NCI-H2227 (cell line): ENCODE measurements around the gene ERN1.
A peak's percentile ranks its signal among the peaks of the same experiment; 100 is the strongest.
"Not testable (repeated sequence)": the region's sequence is repeated elsewhere in the genome, so short reads cannot be mapped to it uniquely, and the experiment has no call there.

Source experiments
- DNase-seq: peaks from one replicate; lab custom pipeline; 2025; ENCODE audit not compliant: unreplicated experiment; lab: John Stamatoyannopoulos, UW

Gene ERN1

DNA sequence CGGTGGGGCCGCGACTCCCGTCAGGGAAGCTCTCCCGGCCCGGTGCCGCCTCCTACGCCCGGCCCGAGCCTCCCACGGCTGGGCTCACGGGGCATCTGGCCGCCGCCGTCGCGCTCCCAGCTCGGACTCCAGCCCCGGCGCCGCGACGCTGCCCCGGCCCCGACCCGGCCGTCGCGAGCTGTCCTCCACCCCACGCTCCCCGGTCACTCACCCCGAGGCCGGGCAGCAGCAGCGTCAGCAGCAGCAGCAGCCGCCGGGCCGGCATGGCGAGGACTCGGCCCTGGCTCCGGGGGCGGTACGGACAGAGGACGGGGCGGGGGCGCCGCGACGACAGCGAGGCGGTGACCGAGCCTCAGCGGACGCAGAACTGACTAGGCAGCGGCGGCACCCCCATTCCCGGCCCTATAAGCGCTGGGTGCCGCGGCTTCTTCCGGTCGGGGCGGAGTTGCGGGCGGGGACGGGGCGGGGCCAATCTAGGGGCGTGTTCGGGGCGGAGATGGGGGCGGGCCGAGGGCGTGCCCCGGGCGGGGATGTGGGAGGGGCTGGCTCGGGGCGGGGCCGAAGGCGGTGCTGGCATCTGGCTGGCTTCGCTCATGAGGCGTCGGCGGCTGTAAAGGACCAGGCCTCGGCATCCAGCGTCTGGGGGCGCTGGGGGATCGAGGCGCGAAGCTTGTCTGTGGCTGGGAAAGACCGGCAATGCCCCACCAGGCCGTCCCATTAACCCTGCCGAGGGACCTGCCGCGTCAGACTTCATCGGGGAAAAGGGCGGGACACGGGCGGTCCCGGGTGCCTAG is at the start of gene ERN1:
Gene ERN1, minus strand, starts transcription at position 380 of the 794 bp plus-strand sequence. Its CDS starts 115 bp downstream, at position 265.
- peak; percentile 92 for DNase-seq

DNA sequence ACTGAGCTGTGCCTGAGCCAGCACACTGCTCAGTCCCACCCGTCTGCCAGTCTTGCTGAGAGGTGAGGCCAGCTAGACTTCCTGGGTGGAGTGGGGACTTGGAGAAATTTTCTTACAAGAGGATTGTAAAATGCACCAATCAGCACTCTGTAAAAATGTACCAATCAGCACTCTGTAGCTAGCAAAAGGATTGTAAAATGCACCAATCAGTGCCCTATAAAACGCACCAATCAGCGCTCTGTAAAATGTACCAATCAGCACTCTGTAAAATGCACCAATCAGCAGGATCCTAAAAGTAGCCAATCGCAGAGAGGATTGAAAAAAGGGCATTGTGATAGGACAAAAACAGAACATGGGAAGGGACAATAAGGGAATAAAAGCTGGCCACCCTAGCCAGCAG is 49.1 kb upstream of the ERN1 start:
- not testable (repeated sequence) for DNase-seq

DNA sequence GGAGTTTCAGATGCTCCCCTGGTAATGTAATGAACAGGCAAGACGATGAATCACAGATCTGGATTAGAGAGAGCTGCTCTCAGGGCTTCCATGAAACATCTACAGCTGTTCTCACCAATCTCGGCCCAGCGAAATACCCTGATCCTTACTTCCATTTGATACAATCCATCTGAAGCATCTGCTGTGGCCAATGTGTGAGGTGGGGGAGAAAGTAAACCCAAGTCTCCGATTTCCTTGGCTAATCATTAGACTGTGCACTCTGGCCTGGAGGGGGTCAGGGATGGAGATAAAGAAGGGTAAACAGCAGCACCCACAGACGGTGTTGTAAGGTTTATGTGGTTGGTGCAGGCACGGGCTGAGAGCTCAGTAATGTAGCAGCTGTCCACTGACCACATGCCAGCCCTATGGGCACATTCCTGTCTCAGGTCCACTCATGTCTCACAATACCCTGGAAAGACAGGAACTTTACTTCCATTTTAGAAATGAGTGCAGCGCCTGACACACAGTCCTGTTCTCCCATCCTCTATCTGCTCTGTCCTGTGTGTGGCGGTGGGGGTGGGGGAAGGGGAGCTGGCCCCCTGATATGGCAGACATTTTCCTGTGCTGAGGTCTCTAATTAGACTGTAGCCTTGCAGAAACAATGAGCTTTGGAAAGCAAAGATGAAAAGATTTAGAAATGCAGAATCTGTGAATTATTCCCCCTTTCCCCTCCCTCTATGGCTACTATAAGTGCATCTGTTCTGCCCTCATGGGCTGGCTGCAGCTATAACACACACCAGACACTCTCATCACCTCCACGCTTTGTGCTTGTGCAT is 48.3 kb upstream of the ERN1 start:
- DNase-seq = no peak

DNA sequence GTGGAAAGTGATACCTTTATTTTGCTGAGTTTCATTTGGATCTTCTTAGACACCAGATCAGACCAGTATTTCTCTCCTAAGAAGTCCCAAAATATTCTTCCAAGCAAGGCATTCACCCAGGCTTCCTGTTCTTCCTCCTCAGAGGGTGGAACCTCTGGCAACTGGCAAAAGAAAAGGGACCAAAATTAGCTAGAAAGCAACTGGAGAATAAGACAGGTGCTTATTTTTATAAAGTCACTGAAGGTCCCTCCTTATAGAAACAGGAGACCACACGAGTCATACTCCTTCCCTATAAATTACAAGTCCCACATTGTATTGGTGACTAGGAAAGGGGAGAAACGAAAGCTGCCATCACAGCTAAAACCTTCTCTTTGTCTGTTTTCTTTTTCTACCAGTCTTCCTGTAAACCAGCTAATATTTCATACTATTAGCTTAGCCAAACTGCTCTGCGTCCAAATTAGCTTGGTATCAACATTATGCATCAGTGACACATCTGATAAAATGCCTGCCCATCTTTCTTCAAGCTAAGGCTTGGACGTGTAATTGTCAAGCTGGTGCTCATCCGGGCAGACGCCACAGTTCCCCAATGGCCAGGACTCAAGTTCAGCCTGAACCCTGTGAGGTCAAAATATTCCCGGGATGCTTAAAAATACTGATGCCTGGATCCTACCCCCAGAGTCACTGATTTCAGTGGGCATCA is 47.5 kb upstream of the ERN1 start:
- DNase-seq = no peak

DNA sequence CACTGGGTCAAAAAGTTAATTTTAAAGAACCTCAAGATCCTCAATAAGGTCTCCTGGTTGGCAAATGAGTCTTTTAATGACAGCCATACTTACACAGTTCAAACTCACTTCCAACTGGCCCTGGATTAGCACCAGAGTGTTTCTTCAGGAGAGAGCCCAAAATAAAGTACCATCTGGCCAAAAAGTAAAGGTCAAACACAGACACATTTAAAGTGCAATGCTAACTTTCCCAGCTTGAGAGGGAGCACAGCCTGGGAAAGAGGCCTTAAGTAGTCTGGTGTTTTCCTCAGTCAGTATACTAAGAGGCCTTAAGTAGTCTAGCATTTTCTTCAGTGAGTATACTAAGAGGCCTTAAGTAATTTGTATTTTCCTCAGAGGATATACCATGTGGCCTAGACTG is 46.6 kb upstream of the ERN1 start:
- no peak for DNase-seq

DNA sequence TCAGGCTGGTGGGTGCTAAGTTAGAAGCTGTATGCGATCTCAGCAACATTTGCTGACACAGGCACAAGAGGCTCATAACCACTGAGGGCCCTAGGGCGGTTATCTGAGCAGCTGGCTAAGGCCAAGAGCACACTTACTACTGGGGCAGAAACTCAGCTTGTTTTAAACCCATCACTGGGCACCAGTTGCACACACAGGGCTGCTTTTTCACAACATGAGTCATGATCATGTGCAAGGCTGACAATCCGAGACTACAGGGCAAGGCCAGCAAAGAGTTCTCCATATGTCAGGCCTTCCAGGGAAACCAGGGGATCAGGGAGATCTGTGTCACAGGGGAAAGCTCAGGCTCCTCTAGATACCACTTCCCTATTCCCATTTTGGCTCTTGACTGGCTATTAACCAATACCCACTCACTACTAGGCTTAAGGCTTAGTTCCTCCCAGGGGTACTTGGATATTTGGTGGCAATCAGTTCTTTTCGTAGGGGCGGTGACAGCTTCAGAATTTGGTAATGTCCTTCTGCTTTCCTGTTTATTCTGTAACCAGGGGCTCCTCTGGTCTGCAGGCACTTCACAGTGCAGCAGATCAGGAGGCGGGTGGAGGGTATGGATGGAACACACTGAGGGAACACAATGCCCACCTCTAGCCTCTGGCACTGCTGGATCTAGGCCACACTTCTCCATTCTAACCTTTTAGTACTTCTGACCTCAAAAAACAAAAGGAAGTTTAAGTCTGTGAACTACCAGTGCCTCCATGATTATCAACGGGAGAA is 44.9 kb upstream of the ERN1 start:
- no peak for DNase-seq

DNA sequence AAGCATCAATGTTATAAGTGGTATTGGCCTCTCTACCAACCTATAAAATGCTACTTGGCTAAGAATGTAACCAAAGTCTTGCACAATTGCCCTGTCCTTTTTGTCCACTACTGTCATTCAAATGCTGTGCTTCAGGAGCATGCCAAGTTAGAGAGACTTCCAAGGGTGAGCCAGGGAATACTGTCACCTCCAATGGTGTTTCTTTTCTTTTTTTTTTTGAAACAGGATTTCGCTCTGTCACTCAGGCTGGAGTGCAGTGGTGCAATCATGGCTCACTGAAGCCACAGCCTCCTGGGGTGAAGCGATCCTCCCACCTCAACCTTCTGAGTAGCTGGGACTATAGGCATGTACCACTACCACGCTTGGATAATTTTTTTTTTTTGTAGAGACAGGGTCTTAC is 43.7 kb upstream of the ERN1 start:
- DNase-seq = no peak

DNA sequence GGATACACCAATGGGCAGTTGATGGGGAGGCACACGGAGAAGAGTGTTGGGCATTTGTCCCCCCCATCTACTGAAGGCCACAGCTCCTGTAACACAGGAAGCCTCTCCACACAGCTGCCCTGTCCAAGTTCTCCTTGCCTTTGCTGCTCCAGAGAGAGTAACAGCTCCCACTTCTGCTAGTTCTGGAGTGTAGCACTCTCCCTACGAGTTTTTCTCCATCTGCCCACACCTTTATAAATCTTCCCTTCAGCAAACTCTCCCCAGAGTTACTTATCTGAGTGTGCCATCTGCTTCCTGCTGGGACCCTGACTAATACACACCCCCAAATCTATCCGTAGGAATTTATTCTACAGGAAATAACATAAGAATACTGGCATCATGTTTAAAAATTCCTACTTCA is 42.6 kb upstream of the ERN1 start:
- DNase-seq = no peak

DNA sequence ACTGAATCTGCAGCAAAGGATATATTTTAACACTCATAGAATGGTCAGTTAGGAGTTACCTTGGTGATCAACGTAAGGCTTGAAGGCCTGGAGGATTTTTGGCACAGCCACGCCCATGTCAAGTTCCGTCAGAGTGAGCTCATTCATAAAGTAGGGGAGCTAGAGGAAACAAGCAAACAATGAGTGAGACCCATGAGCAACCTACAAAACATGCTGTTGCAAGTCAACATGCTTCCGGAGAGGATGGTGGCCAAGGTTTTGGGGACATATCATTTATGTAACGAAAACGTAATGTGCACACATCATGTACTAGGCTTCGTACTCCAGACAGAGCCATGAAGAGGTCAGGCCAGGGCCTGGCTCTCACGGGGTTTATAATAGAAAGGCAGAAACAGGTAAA is 41.1 kb upstream of the ERN1 start:
- DNase-seq = no peak

DNA sequence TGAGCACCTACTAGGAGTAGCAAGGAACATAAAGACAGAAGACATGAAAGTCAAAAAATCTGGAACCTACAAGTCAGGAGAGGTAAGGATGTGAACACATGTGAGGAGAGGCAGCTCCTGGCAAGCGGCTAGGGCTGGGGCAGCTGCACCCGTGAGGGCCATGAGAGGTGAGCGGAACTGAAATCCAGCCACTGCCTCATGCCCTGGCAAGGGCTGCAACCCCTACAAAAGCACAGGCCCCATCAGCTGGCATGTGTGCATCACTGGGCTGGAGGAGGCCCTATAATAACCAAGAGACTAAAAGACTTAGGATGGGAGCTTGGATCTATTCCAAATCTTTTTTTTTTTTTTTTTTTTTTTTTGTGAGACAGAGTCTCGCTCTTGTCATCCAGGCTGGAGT is 40.3 kb upstream of the ERN1 start:
- DNase-seq = no peak

DNA sequence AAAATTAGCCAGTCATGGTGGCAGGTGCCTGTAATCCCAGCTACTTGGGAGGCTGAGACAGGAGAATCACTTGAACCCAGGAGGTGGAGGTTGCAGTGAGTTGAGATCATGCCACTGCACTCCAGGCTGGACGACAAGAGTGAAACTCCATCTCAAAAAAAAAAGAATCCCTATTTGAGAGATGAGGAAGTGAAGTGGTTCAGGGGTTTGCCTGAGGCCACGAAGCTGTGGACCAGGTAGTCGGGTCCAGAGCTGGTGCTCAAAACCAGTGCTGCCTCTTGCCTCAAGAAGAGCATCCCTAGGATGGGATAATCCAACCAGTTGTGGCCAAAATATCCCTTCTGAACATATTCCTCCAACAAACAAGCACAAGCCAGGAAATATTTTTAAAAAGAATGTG is 37.7 kb upstream of the ERN1 start:
- not testable (repeated sequence) for DNase-seq

DNA sequence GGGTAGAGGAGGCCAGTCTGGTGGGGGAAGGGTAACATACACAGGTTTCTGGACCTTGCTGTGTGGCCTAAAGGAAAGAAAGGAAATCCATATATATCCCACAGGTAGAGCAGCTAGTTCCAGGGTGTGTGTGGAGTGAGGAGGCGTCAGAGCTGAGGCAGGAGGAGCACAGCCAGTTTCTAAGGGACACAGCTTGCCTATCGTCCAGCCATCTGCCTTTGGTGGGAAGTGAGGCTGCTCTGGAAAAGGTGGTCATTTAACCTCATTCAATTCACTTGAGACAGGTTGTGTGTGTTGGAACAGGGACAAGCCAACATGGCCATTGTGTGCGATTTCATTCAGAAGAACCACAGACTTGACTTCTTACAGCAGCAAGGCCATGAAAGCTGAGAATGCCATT is 36.9 kb upstream of the ERN1 start:
- DNase-seq = no peak

DNA sequence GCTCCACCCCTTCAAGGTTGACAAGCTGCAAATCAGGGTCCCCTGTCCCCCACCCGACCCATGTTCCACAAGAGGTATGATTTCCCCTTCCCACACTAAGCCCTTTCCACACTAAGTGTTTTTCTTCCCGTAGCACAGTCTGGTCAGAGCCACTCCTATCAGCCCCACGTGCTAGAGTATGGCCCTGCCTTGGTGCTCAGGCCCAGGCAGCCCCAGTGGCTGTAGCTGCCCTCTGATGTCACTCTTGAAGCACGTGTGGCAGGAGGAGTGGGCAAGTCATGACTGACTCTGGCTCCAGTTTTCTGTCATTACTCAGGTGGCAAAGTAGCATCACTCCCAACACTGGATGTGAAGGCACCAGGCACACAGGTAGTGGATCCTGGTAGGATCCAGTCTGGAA is 35.4 kb upstream of the ERN1 start:
- DNase-seq = no peak

DNA sequence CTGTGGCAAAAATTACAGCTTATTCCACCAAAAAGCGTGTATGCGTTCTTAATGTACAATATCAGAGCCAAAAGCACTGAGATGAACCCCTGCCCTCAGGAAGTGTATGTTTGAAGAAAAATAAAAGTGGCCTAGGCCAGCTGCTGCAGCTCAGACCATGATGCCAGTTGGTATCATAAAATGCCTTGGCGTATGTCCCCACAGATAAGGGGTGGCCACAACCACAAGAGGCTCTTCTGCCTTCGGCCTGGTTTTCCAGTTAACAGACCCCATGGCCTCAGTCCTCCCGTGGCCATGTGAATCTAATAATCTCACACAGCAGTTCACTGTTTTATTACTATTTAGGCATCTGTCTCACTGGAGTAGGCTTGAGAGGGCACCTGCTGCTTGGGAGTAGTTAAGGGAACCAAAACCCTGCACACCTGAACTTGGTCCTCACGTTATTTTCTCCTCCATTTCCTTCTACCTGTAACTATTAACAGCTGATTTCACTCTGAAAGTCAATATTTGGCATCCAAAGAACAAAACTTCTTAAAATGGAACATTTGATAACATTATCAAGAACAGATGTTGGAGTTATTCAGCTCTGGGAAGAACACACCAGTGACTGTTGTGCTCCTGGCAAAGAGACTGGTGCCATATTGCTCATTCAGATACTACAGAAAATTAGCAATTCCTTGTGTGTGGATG is 34.8 kb upstream of the ERN1 start:
- no peak for DNase-seq

DNA sequence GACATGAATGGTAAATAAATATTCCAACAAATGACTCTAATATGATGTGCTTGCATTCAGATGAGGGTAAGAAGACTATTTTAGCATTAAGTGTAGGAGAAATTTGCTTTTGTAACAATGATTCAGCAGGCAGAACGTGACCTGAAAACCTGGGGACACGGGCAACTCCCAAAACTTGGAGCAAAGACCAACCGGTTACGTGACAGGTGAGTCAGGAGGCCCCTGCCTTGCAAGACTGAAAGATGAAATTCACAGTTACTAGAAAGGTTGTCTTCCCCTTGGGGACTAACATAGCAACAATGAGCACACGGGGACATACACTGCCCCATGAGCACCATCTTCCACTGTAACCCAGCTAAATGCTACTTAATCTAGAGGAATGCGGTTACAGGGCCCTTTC is 33.5 kb upstream of the ERN1 start:
- DNase-seq = no peak

DNA sequence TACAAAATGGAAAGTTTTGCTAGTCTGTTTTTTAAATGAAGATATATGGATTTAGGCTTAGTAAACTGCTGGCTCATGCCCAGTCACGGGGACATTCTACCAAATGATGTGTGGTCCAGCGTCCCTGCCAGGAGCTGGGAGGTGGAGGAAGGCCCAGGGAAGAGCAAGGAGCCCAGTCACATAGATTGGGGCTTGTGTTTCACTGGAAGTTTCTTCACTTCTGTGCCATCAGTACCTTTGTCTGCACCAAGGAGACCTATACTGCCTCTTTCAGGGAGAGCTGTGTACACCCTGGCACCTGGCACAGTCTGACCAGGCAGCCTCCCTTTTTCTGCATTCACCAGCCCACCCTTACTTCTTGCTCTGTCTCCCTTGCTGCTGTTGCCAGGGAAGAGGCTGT is 32.6 kb upstream of the ERN1 start:
- DNase-seq = no peak

DNA sequence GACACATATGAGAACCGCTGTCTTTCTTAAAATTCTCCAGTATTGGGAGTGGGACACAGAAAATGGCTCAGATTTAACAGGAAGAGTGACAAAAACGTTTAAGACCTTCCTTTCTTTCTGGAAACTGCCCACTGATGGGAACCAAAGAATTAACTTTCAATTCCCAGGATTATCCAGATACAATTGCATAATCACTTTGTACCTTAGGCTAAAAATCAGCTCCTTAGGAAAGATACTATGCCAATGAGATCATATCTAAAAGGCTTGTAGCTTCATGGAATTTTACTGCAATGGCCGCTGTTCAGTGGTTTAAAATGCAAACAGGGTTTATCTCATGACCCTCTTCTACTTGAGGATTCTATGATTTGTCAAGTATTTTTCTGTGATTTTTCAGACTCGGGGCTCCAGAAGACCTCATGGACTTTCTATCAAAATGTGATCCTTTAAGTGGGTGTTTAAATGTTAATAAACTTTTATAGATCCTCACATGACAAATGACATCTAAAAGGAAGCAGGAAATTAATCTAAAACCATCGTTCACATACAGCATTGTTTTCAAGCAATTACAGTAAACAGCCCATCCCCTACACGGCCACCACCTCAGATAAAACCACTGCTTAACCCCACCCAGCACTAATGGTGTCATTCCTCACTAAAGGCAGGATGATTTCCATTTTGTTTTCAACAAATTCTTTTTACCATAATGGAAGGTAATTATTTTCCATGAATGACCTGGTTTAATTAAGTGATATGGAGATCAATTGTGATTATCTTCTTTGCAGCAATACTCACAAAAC is 31.6 kb upstream of the ERN1 start:
- DNase-seq = no peak

DNA sequence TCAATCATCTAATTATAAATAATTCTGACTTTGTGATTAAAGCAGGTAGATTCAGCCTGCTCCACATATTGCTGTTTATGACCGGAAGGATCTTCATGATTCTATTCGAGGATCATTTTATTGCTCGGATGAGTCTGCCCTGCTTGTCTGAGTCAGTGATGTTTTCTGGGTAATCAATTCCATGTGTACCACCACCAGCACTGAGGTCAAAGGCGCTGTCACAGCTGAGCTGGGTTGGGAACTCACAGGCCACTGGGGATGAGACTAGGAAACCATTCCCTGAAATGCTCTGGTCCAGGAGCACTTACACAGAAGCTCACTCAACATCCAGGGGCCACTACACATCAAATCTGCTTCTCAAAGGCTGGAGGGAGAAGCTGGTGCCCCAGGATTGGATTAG is 30.4 kb upstream of the ERN1 start:
- no peak for DNase-seq

DNA sequence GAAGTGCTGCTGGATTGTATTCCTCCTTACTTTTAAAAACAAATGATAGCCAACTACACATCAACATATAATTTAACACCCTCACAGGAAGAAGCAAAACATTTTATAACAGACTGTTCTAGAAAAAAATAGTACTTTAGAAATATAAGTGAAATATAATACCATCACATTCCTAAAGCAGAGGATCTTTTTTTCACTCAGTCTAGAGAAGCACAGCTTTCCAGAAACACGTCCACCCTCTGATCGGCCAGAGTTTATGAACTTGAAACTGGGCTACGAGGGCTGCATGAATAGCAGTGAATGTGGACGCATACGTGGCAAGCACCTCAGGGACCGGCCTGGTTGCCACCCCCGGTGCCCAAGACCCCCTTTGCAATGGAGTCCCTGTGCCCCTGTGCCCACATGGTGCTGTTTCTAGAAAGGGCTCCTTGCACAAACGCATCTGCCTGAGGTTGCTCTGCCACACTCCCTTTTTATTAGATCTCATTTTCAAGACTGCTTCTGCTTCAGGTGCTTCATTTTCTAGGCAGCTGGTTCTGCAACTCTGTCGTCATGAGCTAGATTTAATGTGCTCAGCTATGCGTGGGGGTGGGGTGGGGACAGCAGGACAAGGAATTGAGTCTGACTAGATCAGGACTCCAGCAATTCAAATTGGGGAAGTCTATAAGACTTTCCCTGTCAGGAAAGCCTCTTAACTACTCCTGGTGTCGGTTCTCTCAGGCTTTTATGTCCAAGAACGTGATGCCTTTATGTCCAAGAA is 29.1 kb upstream of the ERN1 start:
- no peak for DNase-seq
